ENCODE data around the gene CDK6.

The CDK6 gene

GRCh38 chr7:92669616-92670165, 166.7 kb downstream of the CDK6 start:
- no peaks in the 10 kb centered on the region for H3K9me3 ChIP-seq (ENCODE audit: insufficient read depth, low read length, severe bottlenecking)
- H3K27ac ChIP-seq (ENCODE audit: low read length): peak overlapping the region; percentile 55
- peaks cover 44% of the 10 kb centered on the region for H3K4me1 ChIP-seq (ENCODE audit: insufficient read depth, low read length)
- DNase-seq (no peak), ATAC-seq (ENCODE audit: insufficient read depth, low read depth) (no peak)
- H4K20me1 ChIP-seq (ENCODE audit: insufficient read depth, low read length): peaks cover 9% of the 10 kb centered on the region; the same call in 1 of the 2 replicates
- H3K36me3 ChIP-seq (ENCODE audit: insufficient read depth, low read length): peaks cover 93% of the 10 kb centered on the region
- no peaks in the 10 kb centered on the region for H3K27me3 ChIP-seq (ENCODE audit: insufficient read depth, low read length, poor library complexity)
- no peak for TF ChIP-seq EZH2 (IDR thresholded peaks at IDR 0.05; ENCODE audit: borderline replicate concordance, low read depth, low read length, severe bottlenecking)
- TF ChIP-seq CTCF (IDR thresholded peaks at IDR 0.05; ENCODE audit: borderline replicate concordance, extremely low read depth, low read length, poor library complexity, severe bottlenecking): no peak
- H3K79me2 ChIP-seq (ENCODE audit: insufficient read depth, low read length): peaks cover 98% of the 10 kb centered on the region
- no peak overlapping the region for H3K4me3 ChIP-seq (ENCODE audit: low read depth in 1 of 2, low read length in 2 of 2)
- H3K4me2 ChIP-seq (ENCODE audit: insufficient read depth, low read length): no peak overlapping the region
- H3K9ac ChIP-seq (ENCODE audit: low read depth, low read length): no peak overlapping the region
- no peak overlapping the region for H2AFZ ChIP-seq (ENCODE audit: low read depth, low read length)

- Histone ChIP-seq H4K20me1 (ENCODE audit: insufficient read depth, low read length) (0 out of 2 replicates have a peak, but pooled peaks cover 9% of the 10 kb centered on the region), H3K27ac (ENCODE audit: low read length) (peak overlapping the region; percentile 47), H3K9me3 (ENCODE audit: insufficient read depth, low read length, severe bottlenecking) (no peaks in the 10 kb centered on the region), H3K4me2 (ENCODE audit: insufficient read depth, low read length) (no peak overlapping the region), H3K9ac (ENCODE audit: low read depth, low read length) (no peak overlapping the region), H3K4me1 (ENCODE audit: insufficient read depth, low read length) (peaks cover 47% of the 10 kb centered on the region), H2AFZ (ENCODE audit: low read depth, low read length) (no peak overlapping the region), H3K4me3 (ENCODE audit: low read depth in 1 of 2, low read length in 2 of 2) (no peak overlapping the region), H3K36me3 (ENCODE audit: insufficient read depth, low read length) (peaks cover 92% of the 10 kb centered on the region), H3K79me2 (ENCODE audit: insufficient read depth, low read length) (peaks cover 97% of the 10 kb centered on the region), H3K27me3 (ENCODE audit: insufficient read depth, low read length, poor library complexity) (no peaks in the 10 kb centered on the region)
- ATAC-seq (ENCODE audit: insufficient read depth, low read depth) (no peak), DNase-seq (no peak)
- TF ChIP-seq CTCF (IDR thresholded peaks at IDR 0.05; ENCODE audit: borderline replicate concordance, extremely low read depth, low read length, poor library complexity, severe bottlenecking) (no peak), EZH2 (IDR thresholded peaks at IDR 0.05; ENCODE audit: borderline replicate concordance, low read depth, low read length, severe bottlenecking) (no peak)
These were observed 167.8 kb downstream of the CDK6 start for GRCh38 chr7:92668564-92668963.

- Histone ChIP-seq H4K20me1 (ENCODE audit: insufficient read depth, low read length) (0 out of 2 replicates have a peak, but pooled peaks cover 9% of the 10 kb centered on the region), H3K9me3 (ENCODE audit: insufficient read depth, low read length, severe bottlenecking) (no peaks in the 10 kb centered on the region), H3K27me3 (ENCODE audit: insufficient read depth, low read length, poor library complexity) (no peaks in the 10 kb centered on the region), H3K4me1 (ENCODE audit: insufficient read depth, low read length) (peaks cover 49% of the 10 kb centered on the region), H3K9ac (ENCODE audit: low read depth, low read length) (no peak overlapping the region), H3K79me2 (ENCODE audit: insufficient read depth, low read length) (peaks cover 96% of the 10 kb centered on the region), H3K36me3 (ENCODE audit: insufficient read depth, low read length) (peaks cover 91% of the 10 kb centered on the region), H3K4me3 (ENCODE audit: low read depth in 1 of 2, low read length in 2 of 2) (no peak overlapping the region), H3K4me2 (ENCODE audit: insufficient read depth, low read length) (no peak overlapping the region), H2AFZ (ENCODE audit: low read depth, low read length) (no peak overlapping the region), H3K27ac (ENCODE audit: low read length) (peak overlapping the region; percentile 47)
- ATAC-seq (ENCODE audit: insufficient read depth, low read depth) (no peak), DNase-seq (no peak)
- TF ChIP-seq CTCF (IDR thresholded peaks at IDR 0.05; ENCODE audit: borderline replicate concordance, extremely low read depth, low read length, poor library complexity, severe bottlenecking): no peak
These were observed 168.4 kb downstream of the CDK6 start for GRCh38 chr7:92667816-92668535.
